ENCODE results near the gene SFXN2.
A peak's percentile ranks its signal among the peaks of the same experiment; 100 is the strongest.
"Not testable (repeated sequence)": the region's sequence is repeated elsewhere in the genome, so short reads cannot be mapped to it uniquely, and the experiment has no call there.

Gene SFXN2

DNA sequence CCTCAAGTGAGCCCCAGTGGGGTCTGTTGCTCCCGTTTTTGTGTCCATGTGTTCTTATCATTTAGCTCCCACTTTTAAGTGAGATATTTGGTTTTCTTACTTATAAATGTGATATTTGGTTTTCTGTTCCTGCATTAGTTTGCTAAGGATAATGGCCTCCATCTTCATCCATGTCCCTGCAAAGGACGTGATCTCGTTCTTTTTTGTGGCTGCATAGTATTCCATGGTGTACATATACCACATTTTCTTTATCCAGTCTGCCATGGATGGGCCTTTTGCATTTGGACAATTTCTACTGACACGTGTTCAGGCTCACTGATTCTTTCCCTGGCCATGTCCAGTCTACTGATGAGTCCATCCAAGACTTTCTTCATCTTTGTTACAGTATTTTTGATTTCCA is 9.6 kb downstream of the SFXN2 start:
- DNase-seq = no peak

DNA sequence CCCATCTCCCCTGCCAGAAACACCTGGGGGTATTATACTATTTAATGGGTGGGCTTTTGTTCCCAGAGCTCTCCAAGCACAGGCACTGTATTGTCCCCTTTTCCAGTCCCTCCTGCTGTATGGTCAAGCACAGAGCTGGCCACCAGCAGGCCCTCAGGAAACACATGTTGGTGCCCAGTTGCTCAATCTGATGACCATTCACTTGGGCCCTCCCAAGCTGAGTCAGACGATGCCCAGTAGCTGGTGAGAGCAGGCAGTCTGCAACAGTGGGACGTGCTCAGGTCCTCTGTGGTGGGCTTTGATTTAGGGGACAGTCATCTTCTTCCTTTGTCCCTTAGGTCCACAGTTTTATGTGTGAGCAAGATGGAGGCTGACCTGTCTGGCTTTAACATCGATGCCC is 11.8 kb downstream of the SFXN2 start:
- DNase-seq = no peak

DNA sequence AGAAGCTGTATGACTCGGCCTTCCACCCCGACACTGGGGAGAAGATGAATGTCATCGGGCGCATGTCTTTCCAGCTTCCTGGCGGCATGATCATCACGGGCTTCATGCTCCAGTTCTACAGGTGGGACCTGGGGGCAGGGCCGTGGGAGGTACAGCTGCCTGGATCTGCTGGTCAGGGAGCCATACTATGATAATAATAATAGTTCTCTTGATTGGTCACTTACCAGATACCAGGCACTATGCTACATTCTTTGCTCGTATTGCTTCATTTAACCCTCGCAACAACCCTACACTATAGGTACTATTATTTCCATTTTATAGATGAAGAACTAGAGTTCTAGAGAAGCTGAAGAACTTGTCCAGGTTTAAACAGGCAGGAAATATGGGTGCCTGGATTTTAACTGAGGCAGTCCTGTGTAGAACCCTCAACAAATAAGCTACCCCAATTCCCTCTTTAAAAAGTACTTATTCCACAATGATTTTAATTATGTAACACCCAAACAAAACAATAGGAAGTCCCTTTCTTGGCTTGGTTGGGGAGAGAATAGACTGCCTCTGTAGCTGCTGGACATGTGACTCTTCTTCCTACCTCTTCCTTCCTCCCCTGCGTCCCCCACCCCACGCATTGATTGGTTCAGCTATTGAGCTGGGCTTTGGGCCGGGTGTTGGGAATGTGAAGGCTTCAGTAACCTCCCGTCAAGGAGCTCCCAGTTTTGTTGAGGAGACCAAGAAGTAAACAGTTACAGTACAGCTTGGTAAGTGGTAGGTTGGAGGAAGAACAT is 12.8 kb downstream of the SFXN2 start:
- DNase-seq = no peak

DNA sequence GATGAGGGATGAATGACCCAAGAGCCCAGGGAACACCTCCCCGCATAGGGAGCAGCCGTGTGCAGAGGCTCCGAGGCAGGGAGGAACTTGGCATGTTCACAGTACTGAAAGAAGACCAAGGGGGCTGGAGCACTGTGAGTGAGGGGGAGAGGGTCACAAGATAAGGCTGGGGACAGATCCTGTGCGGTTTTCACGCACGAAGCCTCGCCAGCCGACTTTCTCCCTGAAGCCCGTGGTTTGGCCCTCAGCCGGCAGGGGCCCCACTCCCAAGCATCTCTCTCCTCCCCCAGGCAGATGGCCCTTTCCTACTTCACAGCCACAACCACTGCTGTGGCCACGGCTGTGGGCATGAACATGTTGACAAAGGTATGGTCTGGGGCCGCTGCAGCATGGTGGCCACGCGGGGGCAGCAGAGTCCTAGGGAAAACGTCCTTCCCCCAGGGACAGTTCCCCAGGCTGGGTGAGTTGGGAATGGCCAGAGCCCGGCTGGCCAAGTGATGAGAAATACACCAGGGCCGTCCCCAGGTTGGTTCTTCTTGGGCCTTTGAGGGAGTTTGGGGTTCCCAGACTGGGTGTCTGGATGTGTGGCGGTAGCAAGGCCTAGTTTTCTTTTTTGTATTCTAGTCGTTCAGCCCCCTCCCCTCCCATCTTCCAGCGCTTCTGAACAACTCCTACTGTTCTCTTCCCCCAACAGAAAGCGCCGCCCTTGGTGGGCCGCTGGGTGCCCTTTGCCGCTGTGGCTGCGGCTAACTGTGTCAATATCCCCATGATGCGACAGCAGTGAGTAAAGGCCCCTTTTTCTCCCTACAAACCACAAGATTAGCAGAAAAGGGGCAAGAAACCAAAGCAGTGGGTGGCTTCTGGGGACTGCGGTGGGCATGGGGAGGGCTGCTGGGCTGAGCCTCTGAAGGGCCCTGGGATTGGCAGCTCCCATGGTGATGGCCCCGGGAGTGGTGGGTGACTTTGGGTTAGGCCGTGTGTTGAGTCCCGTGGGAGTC is 14.9 kb downstream of the SFXN2 start:
- peak; percentile 10 to 48 for DNase-seq

DNA sequence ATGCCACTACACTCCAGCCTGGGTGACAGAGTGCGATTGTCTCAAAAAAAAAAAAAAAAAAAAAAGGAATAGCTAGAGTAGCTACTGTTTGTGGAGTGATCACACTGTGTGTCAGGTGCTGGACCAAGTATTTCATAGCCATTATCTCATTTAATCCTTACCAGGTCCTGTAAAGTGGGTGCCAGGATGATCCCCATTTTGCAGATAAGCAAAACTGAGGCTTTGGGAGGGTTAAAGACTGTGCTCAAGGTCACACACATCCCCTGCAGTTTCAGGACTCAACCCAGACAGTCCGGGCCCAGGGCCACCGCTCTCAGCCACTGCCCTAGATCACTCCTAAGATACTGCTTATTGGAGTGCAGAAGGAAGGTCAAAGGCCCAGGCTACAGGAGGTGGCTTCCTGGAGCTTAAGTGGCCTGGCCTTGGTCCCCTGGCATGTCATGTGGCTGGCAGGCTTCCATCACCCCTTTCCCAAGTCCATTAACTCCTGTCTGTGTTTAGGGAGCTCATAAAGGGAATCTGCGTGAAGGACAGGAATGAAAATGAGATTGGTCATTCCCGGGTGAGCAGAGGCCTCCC is 16.9 kb downstream of the SFXN2 start:
- no peak for DNase-seq

DNA sequence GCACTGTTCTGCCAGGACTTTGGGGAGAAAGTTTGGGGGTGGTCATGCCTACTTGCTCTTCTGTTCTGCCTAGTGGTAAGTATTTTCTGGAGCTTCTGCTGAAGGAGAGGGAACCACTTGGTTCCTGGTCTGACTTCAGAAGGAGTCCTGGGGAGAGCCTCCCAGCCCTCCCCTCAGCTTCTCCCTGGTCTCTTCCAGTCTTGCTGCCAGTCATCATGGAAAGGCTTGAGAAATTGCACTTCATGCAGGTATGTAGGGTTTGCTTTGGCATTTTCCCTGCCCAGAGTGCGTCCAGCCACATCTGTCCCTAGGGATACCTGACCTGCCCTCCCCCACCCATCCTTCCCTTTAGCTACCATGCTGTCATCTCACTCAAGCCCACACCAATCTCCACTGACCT is 18.2 kb downstream of the SFXN2 start:
- no peak for DNase-seq

DNA sequence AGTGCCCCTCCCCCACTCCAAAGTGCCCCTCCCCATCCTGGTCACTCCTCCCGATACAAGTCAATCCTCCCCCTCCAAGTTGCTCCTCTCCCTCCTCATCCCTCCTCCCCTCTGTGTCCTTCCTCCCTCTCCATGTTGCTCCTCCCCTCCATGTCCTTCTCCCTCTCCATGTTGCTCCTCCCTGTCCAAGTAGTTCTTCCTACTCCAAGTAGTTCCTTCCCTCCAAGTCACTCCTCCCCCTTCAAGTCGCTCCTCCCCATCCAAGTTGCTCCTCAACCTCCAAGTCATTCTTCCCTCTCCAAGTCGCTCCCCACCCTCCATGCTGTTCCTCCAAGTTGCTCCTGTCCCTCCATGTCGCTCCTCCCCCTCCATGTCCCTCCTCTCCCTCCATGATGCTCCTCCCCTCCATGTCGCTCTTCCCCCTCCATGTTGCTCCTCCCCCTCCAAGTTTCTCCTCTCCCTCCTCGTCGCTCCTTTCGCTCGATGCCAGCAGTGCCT is 20.7 kb downstream of the SFXN2 start:
- no peak for DNase-seq

DNA sequence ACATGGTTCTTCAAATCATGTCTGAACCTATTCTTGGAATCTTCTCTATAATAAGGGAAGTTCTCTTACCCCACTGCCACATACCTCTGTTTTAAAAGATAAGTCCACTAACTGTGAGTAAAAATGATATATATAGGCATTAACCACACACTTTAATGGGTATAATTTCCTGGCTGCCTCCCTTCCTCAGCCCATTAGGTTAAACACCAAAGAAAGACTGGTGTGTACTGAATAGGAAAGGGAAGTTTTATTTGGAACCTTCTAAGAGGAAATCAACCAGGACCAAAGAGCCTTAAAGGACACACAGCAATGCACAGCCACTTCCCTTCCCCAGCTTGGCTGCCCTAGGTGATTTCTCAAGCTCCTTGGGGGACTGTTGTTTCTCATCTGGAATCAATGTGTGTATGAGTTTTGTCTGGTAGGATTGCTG is 24.3 kb downstream of the SFXN2 start:
- no peak for DNase-seq

DNA sequence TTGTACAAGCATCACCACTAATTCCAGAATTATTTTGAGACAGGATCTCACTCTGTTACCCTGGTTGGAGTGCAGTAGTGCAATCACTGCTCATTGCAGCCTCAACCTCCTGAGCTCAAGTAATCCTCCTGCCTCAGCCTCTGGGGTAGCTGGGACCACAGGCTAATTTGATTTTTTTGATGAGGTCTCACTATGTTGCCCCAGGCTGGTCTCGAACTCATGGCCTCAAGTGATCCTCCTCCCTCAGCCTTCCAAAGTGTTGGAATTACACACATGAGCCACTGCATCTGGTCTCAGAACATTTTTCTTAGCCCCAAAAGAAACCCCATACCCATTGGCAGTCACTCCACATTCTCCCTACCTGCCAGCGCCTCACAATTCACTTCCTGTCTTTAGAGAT is 25.8 kb downstream of the SFXN2 start:
- DNase-seq = no peak

DNA sequence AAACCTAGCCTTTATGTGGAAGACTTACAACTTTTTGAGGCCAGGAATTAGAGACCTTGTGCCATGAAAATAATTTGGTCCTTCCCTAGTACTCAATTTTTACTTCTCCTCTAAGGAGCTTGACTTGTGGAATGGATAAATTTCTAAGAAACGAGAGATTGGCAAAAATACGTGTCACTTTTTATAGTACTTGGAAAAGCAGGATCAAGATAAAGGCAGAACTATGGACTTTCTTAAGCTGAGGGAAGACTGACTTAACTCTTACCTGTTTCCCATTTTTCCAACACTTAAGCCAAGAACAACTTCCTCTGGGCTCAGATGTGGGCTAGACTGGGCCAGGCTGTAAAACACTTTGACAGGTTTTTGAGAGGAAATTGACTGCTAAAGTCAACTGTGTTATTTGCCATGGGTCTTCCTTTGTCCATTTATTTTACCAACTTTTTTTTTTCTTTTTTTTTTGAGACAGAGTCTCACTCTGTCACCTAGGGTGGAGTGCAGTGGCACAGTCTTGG is 27.3 kb downstream of the SFXN2 start:
- DNase-seq = no peak

DNA sequence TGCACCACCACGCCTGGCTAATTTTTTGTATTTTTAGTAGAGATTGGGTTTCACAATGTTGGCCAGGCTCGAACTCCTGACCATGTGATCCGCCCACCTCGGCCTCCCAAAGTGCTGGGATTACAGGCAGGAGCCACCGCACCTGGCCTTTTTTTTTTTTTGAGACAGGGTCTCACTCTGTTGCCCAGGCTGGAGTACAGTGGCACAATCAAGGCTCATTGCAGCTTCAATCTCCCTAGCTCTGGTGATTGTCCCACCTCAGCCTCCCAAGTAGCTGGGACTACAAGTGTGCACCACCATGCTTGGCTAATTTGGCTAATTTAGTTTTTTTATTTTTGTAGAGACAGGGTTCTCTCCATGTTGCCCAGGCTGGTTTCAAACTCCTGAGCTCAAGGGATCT is 27.9 kb downstream of the SFXN2 start:
- not testable (repeated sequence) for DNase-seq

DNA sequence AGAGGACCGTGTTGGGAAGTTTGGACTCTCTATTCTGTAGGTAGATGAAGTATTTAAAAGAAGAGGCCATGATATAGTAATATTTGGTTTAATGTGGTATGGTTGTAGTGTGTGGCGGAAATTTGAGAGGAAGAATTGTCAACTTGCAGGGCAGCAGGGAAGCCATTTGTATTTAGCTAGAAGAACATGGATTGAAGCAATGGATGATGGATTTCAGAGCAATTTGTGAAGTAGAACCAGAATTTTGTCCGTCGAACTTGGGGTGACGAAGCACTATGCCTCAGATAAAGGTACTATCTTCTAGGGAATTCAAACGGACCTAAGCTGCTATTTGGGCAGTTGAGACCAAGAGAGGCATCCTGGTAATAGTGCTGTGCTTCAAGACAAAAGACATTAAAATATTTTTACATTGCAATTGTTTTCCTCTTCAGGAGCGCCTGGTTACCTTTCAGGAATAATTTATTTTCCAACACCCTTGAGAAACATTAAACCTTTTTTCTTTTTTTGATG is 28.7 kb downstream of the SFXN2 start:
- no peak for DNase-seq

DNA sequence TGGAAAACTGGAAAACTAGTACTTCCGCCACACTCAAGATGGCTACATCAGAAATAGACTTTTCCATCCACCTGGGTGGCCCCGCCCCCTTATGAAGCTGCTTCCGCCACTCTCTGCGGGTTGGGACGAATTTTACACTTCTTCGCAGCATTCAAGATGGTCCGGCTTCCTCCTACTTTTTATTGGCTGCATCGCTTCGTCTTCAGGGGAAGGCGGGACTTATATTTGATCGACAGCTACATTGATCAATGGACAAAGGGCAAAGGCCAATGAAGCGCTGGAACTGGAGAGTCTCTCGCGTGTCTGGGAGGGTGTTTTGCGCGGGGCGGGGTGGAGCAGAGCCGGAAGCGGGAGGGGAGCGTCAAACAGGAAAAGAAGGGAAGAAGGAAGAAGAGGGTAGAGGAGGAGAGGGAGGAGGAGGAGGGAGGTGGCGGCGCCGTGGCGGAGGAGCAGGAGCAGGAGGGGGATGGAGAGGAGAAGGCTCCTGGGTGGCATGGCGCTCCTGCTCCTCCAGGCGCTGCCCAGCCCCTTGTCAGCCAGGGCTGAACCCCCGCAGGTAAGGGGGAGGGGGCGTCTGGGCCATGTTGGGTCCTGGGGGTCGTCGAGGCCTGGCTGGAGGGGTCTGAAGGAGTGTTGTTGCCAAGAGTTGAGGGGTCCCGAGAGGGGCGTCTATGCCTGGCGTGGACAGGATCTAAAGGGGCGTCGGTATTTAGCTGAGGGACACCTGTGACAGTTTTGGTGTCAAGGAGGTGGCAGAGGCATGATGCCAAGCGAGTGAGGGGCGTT is 29.3 kb downstream of the SFXN2 start, which contains the start of gene WBP1L:
Gene WBP1L (plus strand): TSS at position 361 of the 786 bp plus-strand sequence. CDS start 106 bp downstream, at position 467.
- peak; percentile 93 to 96 for DNase-seq

DNA sequence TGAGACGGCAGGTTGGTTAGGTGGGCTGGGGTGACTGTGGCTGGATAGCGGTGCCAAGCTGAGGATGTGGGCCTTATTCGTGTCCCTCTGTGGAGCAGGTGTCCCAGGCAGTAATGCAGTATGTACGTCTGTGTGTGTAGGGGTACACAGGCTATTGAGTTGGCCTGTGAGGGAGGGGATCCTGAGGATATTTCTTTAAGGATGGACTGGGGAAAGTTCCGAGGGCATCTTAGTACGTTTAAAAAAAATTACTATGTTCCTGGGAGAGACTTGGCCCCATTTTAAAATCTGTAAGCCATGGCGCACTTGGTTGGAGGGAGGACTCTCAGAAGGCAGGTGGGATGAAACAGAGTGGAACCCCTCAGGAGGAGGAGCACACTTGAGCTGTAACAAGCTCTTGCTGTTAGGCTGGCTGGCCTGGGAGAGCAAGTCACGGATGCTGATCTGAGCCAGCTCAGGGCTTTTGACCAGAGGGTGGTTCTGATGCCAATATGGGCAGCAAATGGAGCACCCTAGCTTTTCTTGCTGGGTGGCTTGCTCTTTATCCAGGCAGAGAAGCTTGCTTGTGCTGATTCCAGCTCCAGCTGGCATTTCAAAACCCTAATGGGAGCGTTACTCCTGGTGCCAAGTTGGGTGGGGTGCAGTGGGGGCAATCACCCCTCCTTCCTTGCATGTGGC is 30.1 kb downstream of the SFXN2 start:
- no peak for DNase-seq

DNA sequence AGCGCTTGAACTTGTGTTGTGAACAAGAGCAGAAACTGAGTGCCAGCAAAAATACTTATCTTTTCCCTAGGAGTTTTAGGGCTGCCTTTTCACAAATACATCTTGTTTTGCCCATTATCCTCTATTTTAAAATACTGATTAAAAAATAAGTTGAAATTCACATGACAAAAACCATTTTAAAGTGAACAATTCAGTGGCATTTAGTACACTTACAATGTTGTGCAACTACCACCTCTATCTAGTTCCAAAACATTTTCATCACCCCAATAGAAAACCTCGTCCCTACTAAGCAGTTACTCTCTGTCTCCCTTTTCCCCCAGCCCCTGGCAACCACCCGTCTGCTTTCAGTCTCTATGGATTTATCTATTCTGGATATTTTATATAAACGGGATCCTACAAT is 30.7 kb downstream of the SFXN2 start:
- no peak for DNase-seq

DNA sequence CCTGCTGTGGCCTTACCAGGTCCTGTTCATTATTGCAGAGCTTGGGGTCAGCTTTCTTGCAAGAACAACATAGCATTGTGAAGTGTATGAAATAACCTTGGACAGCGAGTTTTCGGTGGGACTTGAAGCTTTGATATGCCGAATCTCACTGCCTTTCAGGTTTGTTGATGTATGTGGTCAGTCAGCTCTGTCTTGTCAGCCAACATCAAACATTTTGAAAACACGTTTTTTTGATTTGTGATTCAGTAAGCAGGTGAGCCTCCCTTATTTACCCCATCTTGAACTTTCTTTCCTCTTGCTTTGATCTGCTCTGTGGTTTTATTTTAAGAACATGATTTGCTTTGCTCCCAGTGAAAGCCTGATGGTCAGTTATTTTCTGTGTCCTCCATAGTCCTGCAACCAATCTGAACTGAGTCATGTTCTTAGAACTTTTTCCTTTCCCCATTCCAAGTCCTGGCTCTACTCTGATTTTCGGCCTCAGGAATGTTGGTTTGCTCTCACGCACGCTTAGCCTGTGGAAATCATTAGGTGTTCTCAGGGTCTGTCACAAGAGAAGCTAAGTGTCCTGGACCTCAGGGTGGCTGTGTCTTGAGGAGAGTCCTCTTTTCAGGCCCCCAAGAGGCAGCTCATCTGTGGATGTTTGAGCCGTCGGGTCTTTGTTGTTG is 38.0 kb downstream of the SFXN2 start:
- no peak for DNase-seq

DNA sequence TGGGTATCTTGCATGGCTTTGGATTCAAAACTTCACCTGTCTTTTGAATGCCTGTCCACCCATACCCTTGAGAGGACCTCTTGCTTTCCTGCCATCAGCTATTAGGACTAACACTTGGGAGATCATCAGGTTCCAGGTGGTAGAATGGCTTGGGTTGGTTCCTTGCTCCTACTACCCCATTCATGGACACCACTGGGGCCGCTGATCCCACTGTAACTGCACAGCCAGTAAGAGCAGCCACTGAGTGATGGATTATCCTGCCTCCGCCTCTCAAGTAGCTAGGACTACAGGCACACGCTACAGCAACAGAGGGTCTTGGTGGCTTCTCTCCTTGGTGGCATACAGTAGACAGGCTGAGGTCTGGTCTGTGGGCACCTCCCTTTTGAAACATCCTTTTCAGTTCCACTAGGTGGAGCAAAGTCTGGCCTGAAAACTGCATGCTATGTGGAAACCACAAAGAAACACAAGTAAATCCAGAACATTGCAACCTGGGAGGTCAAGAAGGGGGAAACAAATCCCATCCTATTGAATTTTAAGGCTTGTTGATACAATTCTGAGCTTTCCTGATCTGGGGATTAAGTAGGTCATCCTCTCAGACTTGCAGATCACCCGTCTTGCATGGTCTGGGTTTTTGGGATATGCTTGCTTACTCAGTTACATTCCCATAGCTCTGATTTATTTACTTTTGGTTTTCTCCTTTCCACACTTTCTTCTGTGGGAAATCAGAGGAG is 38.7 kb downstream of the SFXN2 start:
- no peak for DNase-seq

DNA sequence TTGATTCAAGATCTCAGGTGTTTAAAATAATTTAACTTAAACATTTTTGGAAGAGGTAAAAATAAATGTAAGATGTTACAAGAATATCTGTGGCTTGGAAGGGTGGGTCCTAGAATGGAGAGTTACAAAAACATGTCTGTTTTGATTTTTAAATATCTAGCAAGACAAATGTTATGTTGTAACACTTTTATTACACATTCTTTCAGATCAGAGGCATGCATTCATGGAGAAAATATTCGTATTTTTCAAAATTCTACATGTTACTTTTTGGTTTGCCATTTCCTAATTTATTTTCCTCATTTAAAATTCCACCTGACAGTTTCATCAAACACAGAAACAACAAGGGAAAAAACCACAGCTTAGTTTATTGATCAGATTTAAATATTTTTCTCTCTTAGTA is 39.3 kb downstream of the SFXN2 start:
- no peak for DNase-seq

DNA sequence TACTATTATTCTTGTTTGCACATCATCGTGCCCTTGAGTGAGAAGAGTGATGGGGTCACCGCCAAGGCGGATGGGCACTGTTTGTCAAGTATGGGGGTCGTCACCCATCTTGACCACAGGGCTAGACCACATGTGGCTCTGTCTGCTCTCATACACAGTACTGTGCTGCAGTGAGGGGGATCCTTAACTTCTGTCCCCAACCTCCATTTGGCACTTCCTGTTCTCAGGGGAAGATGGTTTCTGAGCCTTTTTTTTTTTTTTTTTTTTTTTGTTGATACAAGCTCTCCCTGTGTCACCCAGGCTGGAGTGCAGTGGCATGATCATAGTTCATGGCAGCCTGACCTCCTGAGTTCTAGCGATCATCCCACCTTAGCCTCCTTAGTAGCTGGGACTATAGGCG is 42.9 kb downstream of the SFXN2 start:
- no peak for DNase-seq

Measured in NCI-H2081 (cell line).